K562 (cell line): ENCODE data around the gene GPER1. TPM values are rescaled to one million over a fixed set of nuclear protein-coding genes. Genes with fewer than 3 reads are reported as not detected.

ENCODE experiments used
- BMI1 ChIP-seq: fragments of 150-350 bp; IDR thresholded peaks from 2 replicates; pipeline ENCODE4 v1.6.1; 2014; ENCODE audit warnings: low read length
- KDM4B ChIP-seq, 2 experiments: fragments of 450-650 bp in 1 of 2; sonication (generic) in 1 of 2; IDR thresholded peaks; 2 replicates each; pipeline ENCODE4 v1.6.1; 2016 to 2017; ENCODE audit warnings: borderline replicate concordance in 2 of 2, antibody characterized with exemption in 1 of 2, low read depth in 1 of 2, mild to moderate bottlenecking in 1 of 2
- RUNX1 ChIP-seq: sonication (generic); IDR thresholded peaks from 2 replicates; pipeline ENCODE4 v1.6.1; 2016; ENCODE audit warnings: antibody characterized with exemption, low read depth
- SIN3B ChIP-seq: fragments of 450-650 bp; IDR thresholded peaks from 2 replicates; pipeline ENCODE4 v1.6.1; 2017; ENCODE audit warnings: low read depth, mild to moderate bottlenecking, moderate library complexity
- YBX1 ChIP-seq: fragments of 450-650 bp; IDR thresholded peaks from 2 replicates; pipeline ENCODE4 v1.7.1; 2016; ENCODE audit warnings: mild to moderate bottlenecking
- polyA plus RNA-seq, 8 experiments: library from polyadenylated mRNA; depleted of rRNA in 4 of 8; stranded (reverse) in 5 of 8; unstranded in 3 of 8; fragments of >200 nt; fragmentation: Nextera tagmentation in 2 of 8; fragmentation: Illumina TruSeq in 1 of 8; extraction: Ambion mirVana in 2 of 8; extraction: Trizol in 1 of 8; gene quantifications; 2 replicates each; pipeline versions ENCODE4 v1.2.1 to v1.2.3, GENCODE V29; 2011 to 2014; ENCODE audit warnings: inconsistent platforms in 1 of 8, missing spikeins in 1 of 8
- total RNA-seq, 7 experiments: library from RNA; depleted of rRNA in 6 of 7; stranded (reverse); fragments of >200 nt in 6 of 7; fragmentation: Illumina TruSeq in 2 of 7; extraction: Trizol in 2 of 7; gene quantifications; 2 replicates each; pipeline versions ENCODE4 v1.2.1 to v1.2.3, GENCODE V29; 2011 to 2021; ENCODE audit warnings: low replicate concordance in 1 of 7
- TF ChIP-seq, protein P1 (sequence below): fragments of 450-650 bp; formaldehyde crosslinking; conservative IDR thresholded peaks from 2 replicates; pipeline ENCODE4 v1.4.0; 2022; ENCODE audit warnings: mild to moderate bottlenecking, missing genetic modification characterization
- TF ChIP-seq, protein P2 (sequence below): fragments of 250-450 bp; sonication (Bioruptor Pico); IDR thresholded peaks from 2 replicates; pipeline ENCODE4 v1.9.0; 2021; ENCODE audit warnings: mild to moderate bottlenecking, inconsistent platforms
- TF ChIP-seq, protein P3 (sequence below): sonication (generic); formaldehyde crosslinking; IDR thresholded peaks from 2 replicates; pipeline ENCODE4 v1.8.1; 2023; ENCODE audit warnings: mild to moderate bottlenecking, missing genetic modification reagents

The GPER1 gene
- total and polyA plus RNA-seq, 9 of the 15 experiments (the other 6 are each of a cell fraction or from before 2014, with no cell fraction given): 0.04 to 0.09 (median 0.08) TPM; not detected in 6

DNA sequence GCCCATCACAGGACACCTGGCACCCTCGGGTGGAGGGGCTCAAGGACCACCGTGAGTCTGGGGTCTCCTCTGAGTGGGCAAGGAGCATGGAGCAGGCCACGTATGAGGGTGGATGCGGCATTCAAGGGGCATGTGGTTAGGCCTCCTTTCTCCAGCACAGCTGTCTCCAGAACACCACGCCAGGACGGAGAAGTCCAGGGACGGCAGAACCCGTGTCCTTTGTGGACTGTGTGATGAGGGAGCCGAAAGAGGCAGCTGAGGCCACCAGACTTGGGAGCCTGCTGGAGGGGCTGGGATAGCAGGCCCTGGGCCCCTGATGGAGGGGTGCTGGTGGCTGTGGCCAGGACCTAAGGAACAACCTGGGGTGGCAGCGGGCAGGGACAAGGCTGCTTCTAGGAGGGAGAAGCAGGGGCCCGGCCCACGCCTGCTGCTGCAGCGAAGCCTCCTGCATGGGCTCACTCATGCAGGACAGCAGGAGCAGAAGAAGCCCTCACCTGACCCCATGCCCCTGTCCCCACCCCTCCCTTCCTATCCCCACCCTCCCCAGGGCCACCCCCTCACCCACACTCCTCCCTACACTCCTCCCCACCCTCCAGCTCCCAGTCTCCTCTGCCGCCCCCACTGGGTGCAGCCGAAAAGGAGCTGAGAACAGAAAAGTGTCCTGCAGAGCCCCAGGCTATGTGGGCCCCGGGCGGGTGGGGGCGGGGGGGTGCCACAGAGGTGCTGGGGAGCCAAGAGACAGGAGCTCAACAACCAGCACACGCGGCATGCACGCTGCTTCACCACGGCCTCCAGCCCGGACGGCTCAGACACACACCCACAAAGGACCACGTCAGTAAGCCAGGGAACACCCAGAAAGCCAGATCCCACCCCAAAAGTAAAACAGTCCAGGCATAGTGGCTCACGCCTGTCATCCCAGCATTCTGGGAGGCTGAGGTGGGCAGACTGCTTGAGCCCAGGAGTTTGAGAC, 42.4 kb downstream of the GPER1 start (continued):
- TF ChIP-seq, protein P1, sequence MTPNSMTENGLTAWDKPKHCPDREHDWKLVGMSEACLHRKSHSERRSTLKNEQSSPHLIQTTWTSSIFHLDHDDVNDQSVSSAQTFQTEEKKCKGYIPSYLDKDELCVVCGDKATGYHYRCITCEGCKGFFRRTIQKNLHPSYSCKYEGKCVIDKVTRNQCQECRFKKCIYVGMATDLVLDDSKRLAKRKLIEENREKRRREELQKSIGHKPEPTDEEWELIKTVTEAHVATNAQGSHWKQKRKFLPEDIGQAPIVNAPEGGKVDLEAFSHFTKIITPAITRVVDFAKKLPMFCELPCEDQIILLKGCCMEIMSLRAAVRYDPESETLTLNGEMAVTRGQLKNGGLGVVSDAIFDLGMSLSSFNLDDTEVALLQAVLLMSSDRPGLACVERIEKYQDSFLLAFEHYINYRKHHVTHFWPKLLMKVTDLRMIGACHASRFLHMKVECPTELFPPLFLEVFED (CRISPR knock-in tag): no peak
- TF ChIP-seq, protein P2, sequence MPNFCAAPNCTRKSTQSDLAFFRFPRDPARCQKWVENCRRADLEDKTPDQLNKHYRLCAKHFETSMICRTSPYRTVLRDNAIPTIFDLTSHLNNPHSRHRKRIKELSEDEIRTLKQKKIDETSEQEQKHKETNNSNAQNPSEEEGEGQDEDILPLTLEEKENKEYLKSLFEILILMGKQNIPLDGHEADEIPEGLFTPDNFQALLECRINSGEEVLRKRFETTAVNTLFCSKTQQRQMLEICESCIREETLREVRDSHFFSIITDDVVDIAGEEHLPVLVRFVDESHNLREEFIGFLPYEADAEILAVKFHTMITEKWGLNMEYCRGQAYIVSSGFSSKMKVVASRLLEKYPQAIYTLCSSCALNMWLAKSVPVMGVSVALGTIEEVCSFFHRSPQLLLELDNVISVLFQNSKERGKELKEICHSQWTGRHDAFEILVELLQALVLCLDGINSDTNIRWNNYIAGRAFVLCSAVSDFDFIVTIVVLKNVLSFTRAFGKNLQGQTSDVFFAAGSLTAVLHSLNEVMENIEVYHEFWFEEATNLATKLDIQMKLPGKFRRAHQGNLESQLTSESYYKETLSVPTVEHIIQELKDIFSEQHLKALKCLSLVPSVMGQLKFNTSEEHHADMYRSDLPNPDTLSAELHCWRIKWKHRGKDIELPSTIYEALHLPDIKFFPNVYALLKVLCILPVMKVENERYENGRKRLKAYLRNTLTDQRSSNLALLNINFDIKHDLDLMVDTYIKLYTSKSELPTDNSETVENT (CRISPR knock-in tag): no peak
- TF ChIP-seq, protein P3, sequence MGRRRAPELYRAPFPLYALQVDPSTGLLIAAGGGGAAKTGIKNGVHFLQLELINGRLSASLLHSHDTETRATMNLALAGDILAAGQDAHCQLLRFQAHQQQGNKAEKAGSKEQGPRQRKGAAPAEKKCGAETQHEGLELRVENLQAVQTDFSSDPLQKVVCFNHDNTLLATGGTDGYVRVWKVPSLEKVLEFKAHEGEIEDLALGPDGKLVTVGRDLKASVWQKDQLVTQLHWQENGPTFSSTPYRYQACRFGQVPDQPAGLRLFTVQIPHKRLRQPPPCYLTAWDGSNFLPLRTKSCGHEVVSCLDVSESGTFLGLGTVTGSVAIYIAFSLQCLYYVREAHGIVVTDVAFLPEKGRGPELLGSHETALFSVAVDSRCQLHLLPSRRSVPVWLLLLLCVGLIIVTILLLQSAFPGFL (CRISPR knock-in tag): no peak
- TF ChIP-seq SIN3B (no peak), BMI1 (no peak), KDM4B (IDR thresholded peaks at IDR 0.05; ENCODE audit: borderline replicate concordance in 2 of 2, low read depth in 1 of 2) (no peak), RUNX1 (no peak), YBX1 (no peak)
